ENCODE measurements around the gene IL12RB1.
A peak's percentile ranks its signal among the peaks of the same experiment; 100 is the strongest.

- peak in 1 of 4 donors; percentile 26 for TF ChIP-seq POLR2A (IDR thresholded peaks at IDR 0.05)
- TF ChIP-seq CTCF (IDR thresholded peaks at IDR 0.05), result no peak
These were observed at the start of gene IL12RB1 for GRCh38 chr19:18086590-18087138.
